Right renal cortex interstitium (tissue), 3 donors: ENCODE data around the gene FHIT. TPM values are rescaled to one million over a fixed set of nuclear protein-coding genes. Genes with fewer than 3 reads are reported as not detected.
"Not testable (repeated sequence)": the region's sequence is repeated elsewhere in the genome, so short reads cannot be mapped to it uniquely, and the experiment has no call there.

Experiments
- DNase-seq, 3 donors: peaks; one replicate each; pipeline ENCODE4 v3.0.0-alpha.2; 2013; ENCODE audit warnings: low read depth in 3 of 3, low spot score in 2 of 3
- polyA plus RNA-seq, 3 donors: library from polyadenylated mRNA; unstranded; fragments of 120-200 nt; gene quantifications; one replicate each; pipeline ENCODE4 v1.2.1, GENCODE V29; 2013; ENCODE audit not compliant: insufficient read length in 3 of 3

The FHIT gene
- polyA plus RNA-seq, 3 donors = 24.9 to 26.4 (median 25.9) TPM

DNA sequence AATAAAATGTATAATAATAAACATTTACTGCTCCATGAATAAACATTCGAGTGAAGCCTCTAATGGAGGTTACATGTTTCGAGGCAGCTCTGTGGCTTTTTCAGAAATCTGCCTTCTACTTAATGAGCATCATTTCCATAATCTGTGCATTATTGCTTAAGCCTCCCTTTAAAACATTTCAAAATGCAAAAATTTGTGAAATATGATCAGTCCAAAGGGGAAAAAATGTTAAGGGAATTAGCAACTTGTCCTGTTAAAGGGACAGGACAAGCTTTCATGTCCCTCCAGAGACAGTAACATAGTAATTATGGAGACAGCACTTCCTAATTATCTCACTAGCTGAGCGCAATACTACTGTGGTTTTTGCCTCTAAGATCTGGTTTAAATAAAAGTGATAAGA, 1314.8 kb downstream of the FHIT start:
- DNase-seq = no peak

DNA sequence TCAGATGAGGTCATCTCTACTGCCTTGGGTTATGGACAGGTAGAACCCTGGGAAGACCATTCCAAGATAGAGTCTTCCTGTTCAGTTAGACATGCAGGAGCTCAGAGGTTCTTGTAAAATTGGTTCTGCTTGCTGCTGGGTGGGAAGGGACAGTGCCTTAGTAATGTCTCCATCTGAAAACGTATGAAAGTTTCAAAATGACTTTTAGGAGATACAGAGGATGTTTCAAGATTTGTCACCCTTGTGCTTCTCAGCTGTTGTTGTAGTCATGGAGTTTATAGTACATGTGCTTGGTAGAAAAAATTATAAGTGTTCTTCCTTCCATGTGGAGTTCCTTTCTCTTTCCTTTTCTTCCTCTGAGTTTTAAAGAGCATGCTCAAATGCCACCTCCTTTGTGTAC, 1316.2 kb downstream of the FHIT start:
- DNase-seq = no peak

DNA sequence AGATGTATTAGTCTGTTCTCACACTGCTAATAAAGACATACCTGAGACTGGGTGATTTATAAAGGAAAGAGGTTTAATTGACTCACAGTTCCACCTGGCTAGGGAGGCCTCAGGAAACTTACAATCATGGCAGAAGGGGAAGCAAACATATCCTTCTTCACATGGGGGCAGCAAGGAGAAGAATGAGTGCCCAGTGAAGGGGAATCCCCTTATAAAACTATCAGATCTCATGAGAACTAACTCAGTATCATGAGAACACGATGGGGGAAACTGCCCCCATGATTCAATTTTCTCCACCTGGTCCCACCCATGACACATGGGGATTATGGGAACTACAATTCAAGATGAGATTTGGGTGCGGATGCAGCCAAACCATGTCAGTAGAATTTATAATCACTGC, 1316.7 kb downstream of the FHIT start:
- not testable (repeated sequence) for DNase-seq

DNA sequence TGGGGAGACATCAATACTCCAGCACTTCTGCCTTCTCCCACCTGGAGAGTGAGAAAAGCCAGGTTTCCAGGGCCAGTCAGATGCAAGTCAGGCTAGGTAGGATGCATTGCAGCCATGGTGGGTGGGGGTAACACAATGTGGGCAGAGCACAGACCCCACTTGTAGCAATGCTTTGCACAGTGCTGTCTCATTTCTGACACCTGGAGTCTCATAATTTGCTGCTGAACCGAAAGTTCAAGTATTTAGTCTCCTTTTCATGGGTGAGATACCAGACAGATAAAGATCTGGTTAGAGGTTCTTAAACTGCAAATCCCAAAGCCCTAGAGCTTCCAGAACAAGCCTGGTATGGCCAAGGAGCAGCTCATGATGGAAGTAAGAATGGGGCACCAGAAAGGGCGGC, 1321.1 kb downstream of the FHIT start:
- no peak for DNase-seq

DNA sequence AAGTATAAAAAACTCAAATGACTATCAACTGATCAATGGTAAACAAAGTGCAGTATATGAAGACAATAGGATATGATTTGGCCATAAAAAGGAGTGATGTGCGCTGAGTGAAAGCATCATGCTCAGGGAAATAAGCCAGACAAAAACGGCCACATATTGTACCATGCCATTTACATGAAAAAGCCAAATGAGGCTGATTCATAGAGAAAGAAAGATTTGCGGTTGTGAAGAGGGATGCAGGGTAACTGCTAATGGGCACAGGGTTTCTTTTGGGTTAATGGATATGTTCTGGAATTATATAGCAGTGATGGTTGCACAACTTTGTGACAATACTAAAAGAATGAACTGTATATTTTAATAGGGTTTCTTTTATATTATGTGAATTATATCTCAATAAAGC, 1324.2 kb downstream of the FHIT start:
- DNase-seq = no peak

DNA sequence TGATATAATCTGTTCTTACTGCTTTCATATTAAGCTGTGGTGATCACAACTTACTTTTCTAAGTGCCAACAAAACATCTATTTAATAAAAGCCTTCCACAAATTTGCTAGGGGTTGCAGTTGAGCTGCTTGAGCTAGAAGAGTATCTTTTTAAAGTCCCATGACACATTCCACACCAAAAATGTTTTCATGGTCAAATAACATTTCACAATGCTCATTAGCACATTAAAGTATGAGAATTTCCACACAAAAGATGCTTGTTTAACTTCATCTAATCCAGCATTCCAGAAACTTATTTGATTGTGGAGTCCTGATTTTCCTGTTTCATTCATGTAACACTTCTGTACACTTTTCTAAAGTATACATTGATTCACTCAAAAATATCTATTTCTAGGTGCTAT, 1325.3 kb downstream of the FHIT start:
- no peak for DNase-seq

DNA sequence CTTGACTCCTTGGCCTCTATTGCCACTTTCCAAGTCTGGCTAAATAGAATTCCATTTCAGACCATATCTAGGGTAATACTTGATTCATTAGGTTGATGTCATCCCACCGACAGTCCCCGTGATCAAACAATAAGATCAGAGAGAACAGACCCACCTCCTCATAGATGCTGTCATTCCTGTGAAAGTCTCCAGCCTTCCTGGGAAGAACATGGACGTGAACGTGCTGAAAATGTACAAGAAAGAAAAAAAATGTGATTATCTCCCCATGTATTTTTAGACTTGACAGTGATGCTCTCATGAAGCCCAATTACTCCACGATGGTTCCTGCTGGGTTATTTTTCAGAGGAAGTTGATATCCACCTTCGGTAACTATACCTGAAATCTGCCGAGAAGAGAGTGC, 1329.1 kb downstream of the FHIT start:
- DNase-seq = no peak

DNA sequence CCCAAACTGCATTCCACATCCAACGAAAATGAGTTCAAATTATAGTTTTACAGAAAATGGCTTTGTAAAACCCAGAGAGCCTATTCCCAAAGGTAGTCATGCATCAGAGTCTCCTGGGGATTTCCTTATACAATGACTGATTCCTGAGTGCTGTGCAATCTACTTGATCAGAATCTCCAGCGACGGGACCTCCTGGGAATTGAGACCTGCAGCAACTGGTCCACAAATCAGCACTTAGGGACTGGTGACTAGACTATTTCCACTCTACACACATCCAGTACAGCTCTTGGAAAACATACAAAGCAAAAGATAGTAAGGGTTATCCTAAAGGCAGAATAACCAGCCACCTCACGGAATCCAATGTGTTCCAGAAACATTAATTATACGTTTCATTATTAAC, 1330.4 kb downstream of the FHIT start:
- no peak for DNase-seq

DNA sequence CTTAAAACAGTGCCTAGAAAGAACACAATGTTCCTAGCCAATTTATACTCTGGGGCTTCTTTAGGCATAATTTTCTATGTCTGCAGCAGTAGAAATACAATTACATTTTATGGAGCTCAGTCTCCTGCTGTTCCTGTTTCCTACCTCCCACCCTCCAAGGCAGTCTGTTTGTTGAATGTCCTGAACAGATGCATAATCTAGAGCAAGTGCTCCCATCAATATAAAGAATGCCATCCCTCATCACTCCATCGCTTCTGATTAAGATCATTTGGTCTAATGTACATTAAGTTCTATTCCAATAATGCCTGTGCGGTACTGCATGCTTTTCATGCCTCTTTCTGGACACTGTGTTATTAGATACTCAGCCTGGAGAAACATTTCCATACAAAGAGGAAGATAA, 1331.7 kb downstream of the FHIT start:
- DNase-seq = no peak

DNA sequence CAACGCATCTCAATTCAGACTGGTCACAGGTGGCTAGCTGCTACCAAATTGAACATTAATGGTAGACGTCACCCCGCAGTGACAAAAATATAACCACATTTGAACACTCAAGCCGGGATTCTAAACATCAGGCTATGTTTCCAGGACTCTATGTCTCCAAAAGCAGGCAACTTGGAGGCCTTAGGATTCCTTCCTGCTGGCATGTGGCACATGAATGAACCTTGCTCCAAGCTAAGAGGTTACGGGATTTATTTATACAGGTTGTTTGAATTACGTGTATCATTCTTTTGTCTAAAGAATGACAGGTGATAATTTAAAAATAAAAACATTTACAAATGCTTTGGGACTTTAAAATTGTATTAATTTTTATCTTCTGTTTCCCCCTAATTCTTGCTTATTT, 1337.0 kb downstream of the FHIT start:
- DNase-seq = no peak

DNA sequence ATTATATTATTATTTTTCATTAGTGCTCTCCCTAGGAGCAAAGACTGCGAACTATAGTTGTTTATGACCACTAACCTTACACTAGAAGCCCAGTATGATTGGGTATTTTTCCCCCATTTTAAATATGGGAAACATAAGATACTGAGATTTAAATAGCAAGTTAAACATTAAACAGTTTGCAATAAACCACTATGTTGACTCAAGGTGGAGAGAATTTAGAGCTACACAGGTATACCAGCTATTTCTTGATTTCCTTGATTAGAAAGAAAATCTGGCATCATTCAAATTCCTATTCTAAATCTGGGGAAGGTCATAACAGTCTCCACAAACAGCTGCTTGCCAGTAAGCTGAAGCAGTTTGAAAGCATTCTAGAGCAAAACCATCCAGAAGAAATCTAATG, 1337.6 kb downstream of the FHIT start:
- DNase-seq = no peak

DNA sequence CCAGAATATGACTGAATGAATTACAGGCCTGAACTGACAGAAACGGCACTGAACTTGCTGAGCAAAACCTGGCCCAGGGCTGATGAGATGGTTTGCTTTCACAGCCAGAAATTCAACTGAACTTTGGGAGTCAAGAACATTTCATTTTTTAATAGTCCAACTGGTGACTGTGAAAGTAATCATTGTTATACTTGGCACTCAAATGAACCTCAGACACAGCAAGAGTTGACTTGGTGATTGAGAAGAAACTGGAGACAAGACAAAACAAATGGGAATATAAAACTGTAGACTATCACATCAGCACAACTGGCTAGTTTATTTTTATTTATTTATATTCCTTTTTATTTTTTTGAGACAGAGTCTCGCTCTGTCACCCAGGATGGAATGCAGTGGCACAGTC, 1342.6 kb downstream of the FHIT start:
- no peak for DNase-seq

DNA sequence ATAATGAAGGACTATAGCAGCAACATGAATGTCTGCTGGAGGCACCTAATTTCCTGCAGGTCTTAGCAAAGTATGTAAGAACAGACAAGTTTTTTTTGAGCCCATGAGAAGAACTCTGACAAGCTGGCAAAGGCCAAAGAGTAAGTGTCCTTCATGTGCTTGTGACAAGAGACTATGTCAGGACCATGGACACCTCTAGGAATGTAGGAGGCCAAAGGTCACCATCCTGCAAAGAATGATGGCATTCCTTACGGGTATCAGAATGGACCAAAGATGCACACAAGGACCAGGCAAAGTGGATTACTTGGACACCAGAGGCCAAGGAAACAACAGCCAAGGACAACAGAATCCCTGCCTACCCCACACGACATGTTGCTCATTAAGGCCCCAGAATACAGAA, 1343.0 kb downstream of the FHIT start:
- DNase-seq = no peak

DNA sequence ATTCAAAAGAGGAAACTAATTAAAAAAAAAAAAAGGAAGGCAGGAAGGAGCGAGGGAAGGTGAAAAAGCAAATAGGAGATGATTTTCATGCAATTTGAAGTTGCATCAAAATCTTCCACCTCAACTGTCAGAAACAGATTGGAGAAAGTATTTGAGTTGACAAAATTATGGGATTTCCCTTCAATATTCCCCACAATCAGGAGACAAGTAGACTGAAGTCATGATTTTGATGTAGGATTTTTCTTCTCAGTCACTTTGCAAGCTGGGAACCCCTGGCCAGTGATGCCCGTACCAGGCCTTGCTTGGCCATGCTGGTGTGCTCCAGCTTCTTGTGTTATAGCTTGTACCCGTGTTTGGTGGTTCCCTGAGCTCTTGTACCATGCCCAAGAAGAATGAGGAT, 1347.0 kb downstream of the FHIT start:
- DNase-seq = no peak

DNA sequence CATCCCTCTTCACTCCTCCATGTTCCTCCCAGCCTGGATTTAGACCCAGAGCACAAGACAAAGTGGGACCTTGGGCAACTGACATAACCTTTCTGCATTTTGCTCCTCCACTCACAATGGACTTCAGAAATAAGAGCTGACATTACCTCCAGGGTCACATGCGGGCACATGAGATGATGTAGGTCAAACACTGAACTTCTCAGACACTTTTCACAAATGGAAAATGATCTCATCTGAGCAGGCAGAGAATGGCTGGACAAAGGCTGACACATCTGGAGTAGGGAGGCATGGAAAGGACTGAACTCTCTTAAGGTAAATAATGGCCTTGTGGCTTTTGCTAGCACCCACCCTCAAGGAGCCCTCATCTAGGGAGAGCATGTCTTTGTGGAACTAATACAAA, 1352.2 kb downstream of the FHIT start:
- no peak for DNase-seq

DNA sequence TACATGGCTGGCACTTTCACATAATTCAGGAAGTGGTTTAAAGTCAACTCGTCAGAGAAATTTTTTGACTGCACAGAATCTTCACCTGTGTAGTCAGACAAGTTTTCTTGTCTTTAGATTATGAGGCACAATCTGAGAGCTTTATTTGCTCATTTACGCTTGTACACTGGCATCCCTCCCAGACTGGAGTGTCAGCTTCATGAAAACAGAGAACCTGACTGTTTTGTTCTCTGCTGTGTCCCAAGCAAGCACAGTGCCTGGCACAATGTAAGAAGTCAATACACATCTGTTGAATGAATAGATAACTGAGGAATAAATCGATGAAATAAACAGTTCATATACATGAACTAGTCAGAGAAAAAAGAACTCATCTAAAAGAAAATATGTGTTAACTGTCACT, 1355.3 kb downstream of the FHIT start:
- no peak for DNase-seq

DNA sequence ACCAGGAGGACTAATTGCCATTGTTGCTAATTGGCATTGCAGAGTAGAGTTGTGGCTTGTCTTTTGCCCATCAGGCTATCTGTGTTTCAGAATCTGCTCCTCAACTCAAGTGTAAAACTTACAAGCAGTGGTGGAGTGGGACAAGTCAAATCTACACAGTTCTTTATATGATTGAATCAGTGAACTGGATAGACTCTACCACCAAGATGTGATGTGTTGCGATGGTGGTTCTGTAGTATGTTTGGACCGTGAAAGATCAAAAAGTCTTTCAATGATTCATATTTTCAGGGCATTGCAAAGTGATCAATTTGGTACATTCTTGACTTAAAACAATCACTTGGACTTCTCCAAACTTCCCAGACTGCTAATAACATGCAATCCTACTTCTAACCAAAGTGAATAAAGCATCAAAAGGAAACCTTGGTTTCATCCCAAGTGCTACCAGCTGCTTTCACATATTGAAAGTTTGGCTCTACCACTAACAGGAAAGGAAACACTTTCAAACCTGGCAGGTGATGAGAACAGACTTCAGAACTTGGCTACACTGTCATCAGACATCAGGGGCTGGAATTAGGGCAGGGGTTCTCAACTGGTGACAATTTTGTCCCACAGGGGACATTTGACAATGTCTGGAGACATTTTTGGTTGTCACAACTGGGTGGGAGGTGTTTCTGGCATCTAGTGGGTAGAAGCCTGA, 1356.7 kb downstream of the FHIT start:
- DNase-seq = no peak

DNA sequence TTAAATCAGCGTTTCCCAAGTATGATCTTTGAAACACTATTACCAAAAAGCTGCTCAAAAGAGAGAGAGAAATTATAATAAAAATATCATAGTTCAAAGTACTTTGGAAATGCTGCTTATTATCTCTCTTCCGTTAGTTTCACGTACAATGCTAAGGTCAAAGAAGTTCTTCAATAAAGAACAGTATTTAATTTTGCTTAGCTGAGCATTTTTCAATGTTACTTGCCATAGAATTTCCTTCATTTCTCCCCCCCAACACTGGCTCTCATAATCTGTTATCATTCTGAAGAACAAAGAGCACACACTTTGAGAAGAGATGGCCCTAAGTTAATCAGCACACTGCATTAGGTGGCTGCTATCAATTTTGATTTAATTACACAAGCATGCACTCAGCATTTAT, 1360.6 kb downstream of the FHIT start:
- DNase-seq = no peak

DNA sequence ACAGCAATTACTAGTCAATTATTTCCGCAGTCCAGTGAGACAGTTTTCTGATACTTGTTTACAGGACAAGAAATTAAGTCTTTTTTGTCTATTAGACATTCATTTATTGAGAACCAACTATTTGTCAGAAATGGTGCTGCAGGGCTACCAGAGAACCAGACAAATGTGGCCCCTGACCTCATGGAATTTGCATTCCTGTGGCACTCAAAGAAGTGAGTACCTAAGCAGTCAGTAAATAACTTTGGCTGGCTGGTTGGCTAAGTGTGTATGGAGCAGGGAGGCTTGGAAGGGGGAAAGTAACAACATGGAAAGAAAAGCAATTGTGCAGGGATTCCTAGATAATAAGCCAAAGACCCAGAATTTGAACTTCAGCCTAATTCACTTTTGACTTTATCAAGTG, 1364.5 kb downstream of the FHIT start:
- no peak for DNase-seq

DNA sequence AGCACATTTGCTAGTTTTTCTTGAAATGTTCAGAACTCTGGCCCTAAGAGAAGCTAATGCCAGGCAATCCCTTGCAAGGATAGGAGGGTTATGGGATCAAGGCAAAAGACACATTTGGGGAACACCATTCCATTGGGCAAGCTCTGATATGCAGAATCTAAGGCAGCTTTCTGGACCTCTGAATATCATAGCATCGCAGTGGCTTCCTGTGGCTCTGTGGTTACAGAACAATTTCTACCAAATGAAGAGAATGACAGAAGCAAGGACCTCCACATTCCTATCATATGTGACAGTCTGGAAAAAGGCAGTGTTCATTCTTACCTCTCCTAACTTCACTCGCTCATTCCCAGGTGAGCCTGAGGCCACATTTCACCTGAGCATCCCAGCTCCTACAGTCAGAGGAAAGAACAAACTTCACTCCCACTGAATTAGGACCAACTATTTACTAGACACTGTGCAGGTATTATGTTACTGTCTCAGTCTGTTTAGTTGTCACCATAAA, 1365.3 kb downstream of the FHIT start:
- DNase-seq = no peak

DNA sequence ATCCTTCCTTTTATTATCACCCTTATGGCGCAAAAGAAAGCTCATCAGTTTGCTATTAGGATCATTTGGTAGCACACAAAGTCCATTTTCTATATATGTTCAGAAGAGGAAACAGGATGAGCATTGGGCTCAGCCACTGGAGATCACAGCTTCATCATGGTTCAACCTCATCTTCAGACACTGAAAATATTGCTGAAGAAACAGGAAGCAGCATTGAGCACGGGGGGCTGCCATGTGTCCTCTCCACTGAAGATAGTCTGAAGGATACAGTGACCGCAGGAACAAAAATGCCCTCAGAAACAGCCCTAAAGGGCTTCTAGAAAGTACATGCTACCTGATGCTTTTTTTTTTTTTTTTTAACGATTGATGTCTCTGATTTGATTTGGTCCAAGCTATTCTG, 1366.2 kb downstream of the FHIT start:
- DNase-seq = no peak

DNA sequence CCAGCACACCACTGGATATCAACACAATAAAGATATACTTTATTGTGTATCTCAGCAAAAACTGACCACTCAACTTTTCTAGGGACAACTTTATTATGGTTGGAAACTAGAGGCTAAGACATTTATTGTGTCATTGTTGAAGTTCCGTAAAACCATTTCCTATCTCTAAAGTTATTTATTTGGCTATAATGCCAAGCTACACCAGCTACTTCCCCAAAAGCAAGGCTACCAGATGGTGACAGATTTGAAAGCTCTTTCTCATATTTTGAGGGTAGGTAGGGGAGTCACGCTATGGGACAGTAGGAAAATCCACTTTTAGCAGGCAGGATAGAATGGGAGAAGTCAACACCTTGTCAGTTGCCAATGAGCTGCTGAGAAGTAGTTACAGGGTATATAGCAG, 1366.8 kb downstream of the FHIT start:
- DNase-seq = no peak

DNA sequence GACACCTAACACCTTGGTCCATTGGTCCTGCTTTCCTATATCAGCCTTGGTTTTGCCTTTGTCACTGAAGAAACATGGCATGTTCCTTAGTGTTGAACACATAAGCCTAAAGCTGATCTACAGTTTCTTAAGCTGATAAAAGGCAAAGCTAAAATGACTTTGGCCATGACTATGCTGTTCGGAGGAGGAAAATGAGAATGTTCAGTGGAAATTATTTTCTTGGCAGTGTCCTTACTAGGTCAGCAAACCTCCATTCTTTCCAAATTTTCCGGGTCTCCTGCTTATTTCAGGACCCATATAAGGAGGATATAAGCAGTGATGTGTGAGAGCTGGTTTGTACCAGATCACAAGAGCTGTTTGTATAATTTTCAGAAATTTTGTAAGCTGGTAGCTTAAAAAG, 1368.5 kb downstream of the FHIT start:
- DNase-seq = no peak
